IPS DF 19.7 (cell line): Measurements from ENCODE around the gene LRRFIP1.
"Not testable (repeated sequence)": the region's sequence is repeated elsewhere in the genome, so short reads cannot be mapped to it uniquely, and the experiment has no call there.

Experiments
- DNase-seq: peaks from one replicate; pipeline ENCODE4 v3.0.0-alpha.2; 2013; ENCODE audit warnings: low read depth, low spot score

The LRRFIP1 gene

DNA sequence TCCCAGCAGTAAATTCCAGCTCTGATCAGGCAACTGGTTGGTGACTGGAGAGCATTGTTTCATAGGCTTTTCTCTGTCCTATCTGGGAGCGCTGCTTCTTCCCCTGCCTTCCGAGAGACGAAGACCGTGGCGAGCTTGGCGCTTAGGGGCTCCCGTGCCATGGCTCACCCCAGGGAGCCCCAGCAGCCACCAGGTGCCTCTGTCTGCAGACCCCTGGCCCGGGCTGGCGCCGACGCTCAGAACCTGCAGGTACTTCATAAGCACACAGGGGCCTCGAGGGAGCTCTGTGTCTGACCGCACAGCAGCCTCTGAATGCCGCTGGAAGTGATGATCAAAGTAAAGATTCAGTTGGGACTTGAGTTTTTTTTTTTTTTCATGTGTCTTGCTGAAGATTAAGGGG is 152.1 kb downstream of the LRRFIP1 start:
- DNase-seq: no peak

DNA sequence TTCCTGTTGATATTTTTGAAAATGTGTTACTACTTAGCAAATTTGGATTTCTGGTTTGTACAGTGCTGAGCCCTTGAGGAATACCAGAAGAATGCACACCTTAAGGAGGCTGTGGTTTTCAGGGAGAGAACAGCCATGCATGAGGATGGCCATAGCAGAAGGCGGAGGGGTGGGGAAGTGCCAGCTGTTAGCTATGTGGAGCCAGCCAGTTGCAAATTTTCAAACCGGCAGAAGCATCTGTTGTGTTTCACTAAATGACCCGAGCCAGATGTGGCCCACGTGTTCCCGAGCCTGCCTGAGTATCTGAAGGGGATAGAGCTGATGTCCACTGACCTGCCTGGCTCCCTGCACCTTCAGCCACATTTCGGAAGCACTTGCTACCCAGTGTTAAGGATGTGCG is 154.8 kb downstream of the LRRFIP1 start:
- DNase-seq: no peak

DNA sequence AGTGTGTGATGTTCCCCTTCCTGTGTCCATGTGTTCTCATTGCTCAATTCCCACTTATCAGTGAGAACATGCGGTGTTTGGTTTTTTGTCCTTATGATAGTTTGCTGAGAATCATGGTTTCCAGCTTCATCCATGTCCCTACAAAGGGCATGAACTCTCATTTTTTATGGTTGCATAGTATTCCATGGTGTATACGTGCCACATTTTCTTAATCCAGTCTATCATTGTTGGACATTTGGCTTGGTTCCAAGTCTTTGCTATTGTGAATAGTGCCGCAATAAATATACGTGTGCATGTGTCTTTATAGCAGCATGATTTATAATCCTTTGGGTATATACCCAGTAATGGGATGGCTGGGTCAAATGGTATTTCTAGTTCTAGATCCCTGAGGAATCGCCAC is 156.3 kb downstream of the LRRFIP1 start:
- not testable (repeated sequence) for DNase-seq

DNA sequence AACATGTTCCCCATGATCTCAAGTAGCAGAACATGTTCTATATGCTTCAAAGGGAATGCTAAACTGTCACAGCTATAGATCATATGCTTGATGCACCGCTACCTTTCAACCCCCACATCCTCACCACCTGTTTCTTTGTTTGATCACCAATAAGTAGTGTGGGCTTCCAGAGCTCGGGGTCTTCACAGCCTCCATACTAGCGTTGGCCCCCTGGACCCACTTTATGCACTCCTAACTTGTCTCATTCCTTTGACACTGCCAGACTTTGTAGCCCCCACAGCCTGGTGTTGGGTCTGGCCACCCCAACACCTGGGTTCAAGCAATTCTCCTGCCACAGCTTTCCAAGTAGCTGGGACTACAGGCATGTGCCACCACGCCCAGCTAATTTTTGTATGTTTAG is 159.5 kb downstream of the LRRFIP1 start:
- DNase-seq: no peak

DNA sequence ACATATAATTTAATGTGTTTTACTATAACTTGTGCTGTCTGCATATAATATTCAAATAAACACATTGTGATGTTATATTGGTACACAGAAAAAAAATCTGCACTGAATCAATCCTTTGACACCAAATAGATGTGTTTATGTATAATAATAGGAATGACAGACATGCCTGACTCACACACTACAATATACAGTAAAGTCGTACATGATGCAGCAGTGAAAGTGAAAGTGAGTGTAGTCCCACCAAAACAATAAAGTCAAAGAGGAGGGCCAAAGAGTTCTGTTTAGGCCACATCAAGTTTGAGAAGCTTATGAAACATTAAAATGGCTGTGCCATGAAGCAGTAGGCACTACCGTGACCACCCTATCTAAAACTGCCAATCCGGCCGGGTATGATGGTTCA is 163.0 kb downstream of the LRRFIP1 start:
- no peak for DNase-seq

DNA sequence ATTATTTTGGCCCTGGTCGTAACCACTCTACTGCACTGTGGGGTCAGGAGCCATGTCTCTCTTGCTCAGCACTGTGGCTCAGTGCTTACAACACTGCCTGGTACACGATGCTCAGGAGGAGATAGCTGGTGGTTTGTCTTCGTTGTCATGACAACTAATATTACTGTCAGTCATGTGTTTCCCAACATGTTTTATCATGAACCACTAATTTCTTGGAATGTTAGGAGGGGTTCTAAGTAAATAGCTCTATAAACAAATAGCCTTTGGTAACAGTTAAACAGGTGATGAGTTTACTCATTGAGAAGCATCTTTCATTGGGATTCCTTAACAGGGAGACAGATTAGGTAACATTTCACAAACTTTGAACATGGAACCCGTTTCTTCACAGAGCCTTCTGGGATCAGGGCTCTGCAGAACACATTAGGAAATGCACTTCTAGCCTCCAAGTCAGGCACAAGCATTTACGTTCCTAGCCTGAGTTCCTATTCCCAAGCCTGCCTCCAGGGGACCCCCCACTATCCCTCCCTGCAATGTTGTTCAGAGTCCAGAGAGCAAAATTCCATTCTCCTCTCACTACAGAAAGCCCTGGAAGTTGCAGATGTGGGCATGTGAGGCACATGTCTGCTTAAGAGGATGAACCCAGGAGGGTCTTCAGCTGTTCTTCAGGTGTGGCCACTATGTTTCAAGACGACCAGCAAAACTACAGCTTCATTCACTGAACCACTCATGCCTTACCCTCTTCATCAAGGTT is 164.8 kb downstream of the LRRFIP1 start:
- no peak for DNase-seq

DNA sequence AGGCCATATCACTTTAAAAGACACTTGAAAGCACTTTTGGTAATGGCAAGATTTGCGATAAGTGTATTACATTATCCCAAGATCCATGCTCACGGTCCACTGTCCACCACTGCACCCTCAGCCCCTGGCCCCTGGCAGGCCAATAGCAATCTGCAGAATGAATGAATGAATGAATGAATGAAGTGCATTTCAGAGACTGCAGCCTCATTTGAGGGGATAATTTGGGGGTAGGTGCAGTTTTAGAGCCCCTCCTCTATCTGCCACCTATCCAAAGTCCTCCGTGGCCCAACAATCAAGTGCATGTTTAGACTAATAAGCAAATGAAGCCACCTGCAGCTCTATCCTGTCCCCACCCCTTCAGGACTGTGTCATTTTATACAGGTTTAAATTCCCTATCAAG is 169.9 kb downstream of the LRRFIP1 start:
- no peak for DNase-seq

DNA sequence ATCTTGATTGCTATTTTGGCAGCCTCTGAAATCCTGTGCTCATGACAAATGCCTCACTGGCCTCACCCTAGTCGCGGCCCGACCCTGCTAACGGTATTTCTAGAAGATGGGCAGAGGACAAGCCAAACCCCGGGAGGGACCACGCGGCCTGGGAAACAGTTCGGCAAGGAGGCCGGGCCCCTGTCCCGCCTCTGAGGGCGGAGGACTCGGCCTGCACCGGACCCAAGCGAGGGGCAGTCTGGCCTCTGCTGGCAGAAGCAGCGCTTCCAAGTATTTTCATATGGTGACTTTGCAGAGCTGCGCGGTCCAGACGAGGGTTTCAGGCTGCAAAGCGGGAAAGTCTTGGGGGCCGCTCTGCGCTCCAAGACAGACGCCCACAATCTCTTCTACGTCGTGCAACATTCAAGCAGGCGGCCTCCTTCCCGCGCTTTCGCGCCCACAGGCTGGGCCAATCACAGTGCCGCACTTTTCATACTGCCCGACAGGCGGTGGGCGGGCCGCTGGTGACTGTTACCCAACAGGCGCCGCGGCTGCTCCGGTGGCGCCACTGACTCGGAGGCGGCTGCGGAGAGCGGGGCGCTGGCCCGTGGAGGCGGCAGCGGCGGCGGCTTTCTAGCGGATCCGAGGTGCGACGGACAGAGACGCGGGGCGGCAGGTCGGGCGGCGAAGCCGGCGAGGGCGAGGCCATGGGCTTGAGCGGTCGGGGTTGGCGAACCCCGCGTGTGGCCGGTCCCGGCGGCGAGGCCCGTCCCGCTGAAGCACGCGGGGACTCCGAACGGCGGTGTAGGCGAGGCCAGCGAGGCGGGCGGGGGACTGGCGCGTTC is 171.1 kb downstream of the LRRFIP1 start, which contains the start of gene RBM44:
TSS of gene RBM44 (plus strand) at position 544 of the 824 bp plus-strand sequence. CDS start 14,831 bp downstream, outside the sequence.
- DNase-seq: no peak

DNA sequence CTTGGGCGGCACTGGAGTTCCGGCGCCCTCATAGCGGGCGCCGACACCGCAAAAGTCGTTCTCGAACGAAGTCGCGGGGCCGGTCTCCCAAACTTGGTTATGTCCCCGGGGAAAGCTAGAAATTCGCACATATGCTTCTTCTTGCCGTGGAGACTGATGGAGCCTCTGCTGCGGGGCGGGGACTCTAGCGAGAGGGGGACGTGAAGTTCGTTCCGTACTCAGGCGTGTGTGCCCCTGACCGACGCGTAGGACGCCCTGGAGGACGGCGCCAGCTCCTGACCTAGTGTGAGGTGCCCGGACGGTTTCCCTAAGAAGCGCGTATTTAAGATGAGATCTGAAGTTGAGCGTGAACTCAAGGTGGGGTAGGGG is 171.7 kb downstream of the LRRFIP1 start:
- no peak for DNase-seq

DNA sequence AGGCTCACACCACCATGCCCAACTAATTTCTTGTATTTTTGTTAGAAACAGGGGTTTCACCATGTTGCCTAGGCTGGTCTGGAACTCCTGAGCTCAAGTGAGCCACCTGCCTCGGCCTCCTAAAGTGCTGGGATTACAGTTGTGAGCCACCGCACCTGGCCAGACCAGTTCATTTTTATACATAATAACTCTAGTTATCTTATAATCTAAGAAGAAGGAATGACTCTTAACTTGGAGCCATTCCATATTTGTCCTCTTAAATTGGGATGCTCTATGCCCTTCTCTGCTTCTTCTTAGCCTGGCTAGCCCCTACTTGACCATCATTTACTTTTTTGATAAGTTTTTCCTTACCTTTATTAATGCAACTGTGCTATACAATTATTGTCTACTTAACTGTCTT is 174.1 kb downstream of the LRRFIP1 start:
- DNase-seq: no peak

DNA sequence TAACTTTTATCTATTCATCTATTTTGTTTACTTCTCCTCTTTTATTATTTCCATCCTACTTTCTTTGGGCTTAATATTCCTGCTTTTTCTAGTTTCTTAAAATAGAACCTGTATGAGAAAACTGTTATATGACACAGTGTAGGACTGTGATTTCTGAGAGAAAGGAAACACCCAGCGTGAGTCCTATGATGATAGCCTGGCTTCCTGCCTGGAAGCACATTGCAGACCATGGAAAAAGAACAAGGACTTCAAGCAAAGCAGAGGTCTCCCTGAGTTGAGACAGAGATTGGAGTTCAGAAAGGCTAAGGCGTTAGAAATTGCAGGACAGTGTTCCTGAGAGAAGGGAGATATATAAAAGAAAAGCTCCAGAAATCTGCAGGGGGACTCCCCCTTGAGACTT is 178.9 kb downstream of the LRRFIP1 start:
- no peak for DNase-seq

DNA sequence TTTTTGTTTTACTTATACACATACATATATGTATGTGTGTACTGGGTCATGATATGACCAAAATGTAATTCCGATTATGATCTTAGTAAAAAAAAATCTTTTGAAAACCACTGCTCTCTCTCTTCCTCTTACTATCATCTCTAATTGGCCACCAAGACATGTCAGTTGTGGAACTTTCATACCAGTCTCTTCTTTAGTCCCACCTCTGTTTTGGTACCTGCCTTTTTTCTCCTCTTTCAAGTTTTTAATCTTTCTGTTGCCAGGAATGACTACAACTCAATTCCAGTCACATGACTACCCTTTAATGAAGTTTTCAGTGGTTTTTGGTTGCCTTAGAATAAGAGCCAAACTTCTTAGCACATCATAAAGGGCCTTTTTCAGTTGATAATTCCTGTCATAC is 188.2 kb downstream of the LRRFIP1 start:
- no peak for DNase-seq

DNA sequence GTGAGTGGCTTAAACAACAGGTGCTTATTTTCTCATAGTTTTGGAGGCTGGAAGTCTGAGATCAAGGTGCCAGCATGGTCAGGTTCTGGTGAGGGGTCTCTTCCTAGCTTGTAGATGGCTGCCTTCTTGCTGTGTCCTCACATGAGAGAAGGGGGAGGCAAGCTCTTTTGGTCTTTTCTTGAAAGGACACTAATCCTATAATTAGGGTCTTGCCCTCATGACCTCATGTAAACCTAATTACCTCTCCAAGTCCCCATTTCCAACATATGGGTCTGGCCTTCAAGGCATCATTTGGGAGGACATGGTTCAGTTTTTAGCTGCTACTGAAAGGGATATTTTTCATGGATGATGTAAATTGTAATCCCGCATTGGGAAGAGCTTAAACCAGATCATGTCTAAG is 189.1 kb downstream of the LRRFIP1 start:
- DNase-seq: no peak

DNA sequence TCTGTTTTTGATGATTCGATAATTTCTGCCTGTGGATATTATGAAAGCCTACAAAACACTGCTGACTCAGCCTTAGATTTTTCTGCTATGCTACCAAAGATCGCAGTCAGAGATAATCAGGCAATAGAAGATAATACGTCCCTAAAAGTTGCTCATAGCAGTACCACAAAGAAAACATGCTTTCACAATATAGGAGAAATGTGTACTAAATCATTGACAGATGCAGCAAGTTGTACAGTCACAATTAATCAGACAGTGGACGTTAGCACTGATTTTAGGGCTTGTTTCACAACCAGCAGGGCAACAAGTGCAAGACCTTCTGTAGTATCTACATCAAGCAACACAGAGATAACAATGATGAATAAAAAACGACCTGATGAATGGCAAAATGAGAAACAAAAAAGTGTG is 190.7 kb downstream of the LRRFIP1 start:
- DNase-seq: no peak

DNA sequence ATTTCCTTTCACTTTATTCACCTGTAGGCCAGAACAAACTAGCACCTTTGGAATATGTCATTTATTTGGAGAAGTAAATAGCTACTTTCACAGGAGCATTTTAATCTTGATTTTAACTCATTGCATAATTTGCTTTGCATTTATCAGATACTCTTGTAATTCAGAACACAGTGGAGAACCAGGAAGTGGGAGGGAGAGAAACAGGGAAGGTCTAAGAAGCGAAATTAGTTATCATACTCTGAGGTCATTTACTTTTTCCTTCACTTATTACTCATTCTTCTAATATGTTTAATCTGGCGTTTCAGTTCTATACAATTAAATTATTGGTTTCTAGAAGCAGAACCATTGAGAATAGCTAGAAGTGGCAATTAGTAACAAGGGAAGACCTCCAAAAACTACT is 191.8 kb downstream of the LRRFIP1 start:
- no peak for DNase-seq

DNA sequence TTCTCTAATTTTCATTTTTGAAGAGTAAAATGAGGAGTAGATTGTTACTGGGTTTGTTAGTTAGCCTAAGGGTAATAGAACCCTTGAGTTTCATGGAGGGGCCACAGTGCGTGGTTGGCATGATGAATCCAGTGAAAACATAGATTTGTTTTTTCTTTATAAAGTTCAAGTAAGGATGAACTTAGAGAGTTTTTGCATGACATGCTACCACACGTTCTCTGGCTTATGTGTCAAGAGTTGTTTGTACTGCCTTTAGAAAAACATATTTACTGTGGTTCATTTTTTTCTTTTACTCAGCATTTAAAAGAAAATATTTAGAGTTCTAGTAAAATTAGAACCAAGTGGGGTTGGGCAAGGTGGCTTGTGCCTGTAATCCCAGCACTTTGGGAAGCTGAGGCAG is 193.0 kb downstream of the LRRFIP1 start:
- DNase-seq: no peak

DNA sequence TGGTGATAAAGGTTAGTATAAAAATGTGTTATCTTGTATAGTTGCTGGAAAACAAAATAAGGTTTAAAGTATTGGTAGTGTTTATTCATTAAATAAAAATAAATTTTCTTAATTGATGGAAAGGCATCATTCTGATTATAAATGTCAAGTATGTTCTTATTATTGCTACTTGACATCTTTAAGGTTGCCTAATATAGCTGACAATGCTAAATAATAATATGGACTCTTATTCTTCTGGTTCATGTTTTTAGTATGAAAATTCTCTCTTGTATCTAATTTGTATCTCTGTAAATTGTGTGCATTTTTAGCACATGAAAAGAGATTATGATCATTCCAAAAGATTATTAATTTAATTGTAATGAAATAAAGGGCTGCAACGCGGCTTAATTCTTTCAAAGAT is 196.2 kb downstream of the LRRFIP1 start:
- no peak for DNase-seq

DNA sequence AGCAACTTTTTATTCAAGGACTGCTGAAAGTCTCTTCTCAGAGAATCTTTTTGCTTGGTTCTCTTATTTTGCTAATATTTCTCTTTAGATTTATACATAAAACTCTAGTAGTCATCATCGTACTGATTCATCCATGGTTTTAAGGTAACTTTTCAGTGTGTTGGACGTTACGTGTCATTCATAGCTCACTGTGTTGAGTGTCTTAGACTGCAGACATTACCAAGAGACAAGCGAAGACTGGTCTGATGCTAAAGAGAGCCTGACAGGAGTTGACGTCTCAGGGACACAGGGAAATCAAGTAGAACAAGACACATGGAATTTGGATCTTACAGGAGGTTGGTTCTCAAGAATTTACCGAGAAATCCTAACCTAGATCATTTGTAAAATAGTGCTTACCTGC is 196.7 kb downstream of the LRRFIP1 start:
- DNase-seq: no peak

DNA sequence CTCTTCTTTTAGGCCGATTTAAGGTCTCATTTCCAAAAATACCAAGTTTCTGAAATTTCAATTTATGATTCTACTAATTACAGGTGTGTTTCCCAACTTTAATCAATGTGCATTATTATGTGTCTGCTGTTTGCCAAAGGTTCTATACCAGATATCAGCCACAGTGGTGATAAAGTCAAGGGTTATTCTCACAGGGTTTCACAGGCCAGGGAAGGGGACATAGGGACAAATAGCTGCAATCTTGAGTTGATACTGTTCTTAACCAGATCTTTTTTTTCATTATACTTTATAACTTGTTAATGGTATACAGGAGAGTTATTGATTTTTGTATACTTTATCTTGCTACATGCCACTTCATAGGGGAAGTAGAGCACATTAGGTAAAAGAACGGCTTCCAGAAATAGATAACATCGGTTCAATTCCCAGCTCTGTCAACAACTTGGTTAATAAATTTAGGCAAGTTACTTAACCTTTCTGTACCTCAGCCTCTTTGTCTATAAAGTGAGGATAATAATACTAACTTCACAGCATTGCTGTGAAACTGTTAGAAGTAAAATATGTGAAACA is 200.1 kb downstream of the LRRFIP1 start:
- DNase-seq: no peak
